H9 (cell line): ENCODE data around the gene CSNK1A1. TPM values are rescaled to one million over a fixed set of nuclear protein-coding genes. Genes with fewer than 3 reads are reported as not detected.

ENCODE experiments used
- DNase-seq: peaks from one replicate; pipeline ENCODE4 v3.0.0-alpha.2; 2017
- H2AFZ ChIP-seq: one replicate; pipeline ENCODE4 v1.6.1; 2013; ENCODE audit warnings: mild to moderate bottlenecking, low read length, control low read depth, moderate library complexity
- H2AK5ac ChIP-seq: 2 replicates; pipeline ENCODE4 v1.6.1; 2013; ENCODE audit warnings: low read length, control low read depth, mixed read lengths; ENCODE audit not compliant: insufficient read length
- H2BK120ac ChIP-seq: one replicate; pipeline ENCODE4 v1.6.1; 2013; ENCODE audit warnings: low read depth, mild to moderate bottlenecking, low read length, control low read depth, inconsistent platforms; ENCODE audit not compliant: poor library complexity, severe bottlenecking
- H2BK12ac ChIP-seq: 2 replicates; pipeline ENCODE4 v1.6.1; 2013; ENCODE audit warnings: low read length, control low read depth, mixed read lengths, low read depth; ENCODE audit not compliant: insufficient read length
- H2BK15ac ChIP-seq: 2 replicates; pipeline ENCODE4 v1.6.1; 2013; ENCODE audit warnings: low read depth, low read length, control low read depth
- H2BK20ac ChIP-seq: one replicate; pipeline ENCODE4 v1.6.1; 2013; ENCODE audit warnings: low read depth, mild to moderate bottlenecking, low read length, control low read depth, inconsistent platforms; ENCODE audit not compliant: poor library complexity, severe bottlenecking
- H2BK5ac ChIP-seq: 2 replicates; pipeline ENCODE4 v1.6.1; 2013; ENCODE audit warnings: low read length, control low read depth, mixed read lengths; ENCODE audit not compliant: insufficient read length
- H3K14ac ChIP-seq: 2 replicates; pipeline ENCODE4 v1.6.1; 2013; ENCODE audit warnings: low read length, control low read depth; ENCODE audit not compliant: insufficient read depth
- H3K18ac ChIP-seq: 2 replicates; pipeline ENCODE4 v1.6.1; 2013; ENCODE audit warnings: low read depth, mild to moderate bottlenecking, mixed read lengths, low read length, control low read depth; ENCODE audit not compliant: insufficient read length
- H3K23ac ChIP-seq: 2 replicates; pipeline ENCODE4 v1.6.1; 2013; ENCODE audit warnings: low read length, control low read depth, mixed read lengths, low read depth; ENCODE audit not compliant: insufficient read length
- H3K23me2 ChIP-seq: 2 replicates; pipeline ENCODE4 v1.6.1; 2013; ENCODE audit warnings: low read depth, mild to moderate bottlenecking, mixed read lengths, low read length, control low read depth; ENCODE audit not compliant: insufficient read length, poor library complexity, severe bottlenecking
- H3K27ac ChIP-seq: 2 replicates; pipeline ENCODE4 v1.5.1; 2013; ENCODE audit warnings: low read length, control low read depth, mixed read lengths, low read depth; ENCODE audit not compliant: insufficient read length
- H3K27me3 ChIP-seq: 2 replicates; pipeline ENCODE4 v1.6.1; 2013; ENCODE audit warnings: low read length, control low read depth, inconsistent platforms; ENCODE audit not compliant: insufficient read depth
- H3K4ac ChIP-seq: 2 replicates; pipeline ENCODE4 v1.6.1; 2013; ENCODE audit warnings: low read depth, mild to moderate bottlenecking, control low read depth, inconsistent platforms, low read length, moderate library complexity
- H3K4me1 ChIP-seq: 2 replicates; pipeline ENCODE4 v1.6.1; 2013; ENCODE audit warnings: low read length, control low read depth, inconsistent platforms; ENCODE audit not compliant: insufficient read depth
- H3K4me2 ChIP-seq: 2 replicates; pipeline ENCODE4 v1.6.1; 2013; ENCODE audit warnings: low read length, control low read depth, mixed read lengths; ENCODE audit not compliant: insufficient read length, insufficient read depth
- H3K56ac ChIP-seq: 2 replicates; pipeline ENCODE4 v1.6.1; 2013; ENCODE audit warnings: low read depth, mild to moderate bottlenecking, mixed read lengths, low read length, control low read depth; ENCODE audit not compliant: insufficient read length
- H3K79me1 ChIP-seq: 2 replicates; pipeline ENCODE4 v1.6.1; 2013; ENCODE audit warnings: low read depth, mild to moderate bottlenecking, moderate library complexity, low read length, control low read depth, inconsistent platforms; ENCODE audit not compliant: insufficient read depth, poor library complexity, severe bottlenecking
- H3K79me2 ChIP-seq: 2 replicates; pipeline ENCODE4 v1.6.1; 2013; ENCODE audit warnings: low read length, control low read depth, inconsistent platforms; ENCODE audit not compliant: insufficient read depth
- H3K9ac ChIP-seq: 2 replicates; pipeline ENCODE4 v1.6.1; 2013; ENCODE audit warnings: low read length, control low read depth, mixed read lengths; ENCODE audit not compliant: insufficient read length; ENCODE audit errors: extremely low read depth
- H3K9me3 ChIP-seq: one replicate; pipeline ENCODE4 v1.6.1; 2013; ENCODE audit warnings: low read depth, low read length, inconsistent platforms; ENCODE audit not compliant: control insufficient read depth
- H3T11ph ChIP-seq: one replicate; pipeline ENCODE4 v1.6.1; 2013; ENCODE audit warnings: mild to moderate bottlenecking, low read length, control low read depth, inconsistent platforms
- H4K20me1 ChIP-seq: one replicate; pipeline ENCODE4 v1.6.1; 2013; ENCODE audit not compliant: control insufficient read depth, insufficient read length, insufficient read depth
- H4K5ac ChIP-seq: 2 replicates; pipeline ENCODE4 v1.6.1; 2013; ENCODE audit warnings: low read depth, mild to moderate bottlenecking, mixed read lengths, low read length, control low read depth; ENCODE audit not compliant: insufficient read length
- H4K8ac ChIP-seq: replicated peaks from 2 replicates; pipeline ENCODE4 v1.6.1; 2013; ENCODE audit warnings: low read length, control low read depth, mixed read lengths, low read depth; ENCODE audit not compliant: insufficient read length
- H4K91ac ChIP-seq: 2 replicates; pipeline ENCODE4 v1.6.1; 2013; ENCODE audit warnings: low read depth, mild to moderate bottlenecking, moderate library complexity, mixed read lengths, low read length, control low read depth; ENCODE audit not compliant: insufficient read length
- H3K27ac Mint-ChIP-seq, 3 experiments: 2 replicates in 2 of 3; 3 replicates in 1 of 3; pipeline ENCODE4 v1.8.0; 2020 to 2021; ENCODE audit warnings: mixed read lengths in 3 of 3, mild to moderate bottlenecking in 1 of 3, moderate library complexity in 1 of 3
- H3K27me3 Mint-ChIP-seq: 2 replicates; pipeline ENCODE4 v1.8.0; 2021; ENCODE audit warnings: low read depth, mild to moderate bottlenecking, moderate library complexity, mixed read lengths
- H3K36me3 Mint-ChIP-seq, 3 experiments: 2 replicates in 2 of 3; 3 replicates in 1 of 3; pipeline ENCODE4 v1.8.0; 2020 to 2021; ENCODE audit warnings: low read depth in 3 of 3, mixed read lengths in 3 of 3; ENCODE audit not compliant: insufficient read depth in 1 of 3
- H3K4me1 Mint-ChIP-seq, 2 experiments: 2 replicates each; pipeline ENCODE4 v1.8.0; 2020; ENCODE audit warnings: mixed read lengths in 2 of 2
- H3K4me3 Mint-ChIP-seq, 2 experiments: 2 replicates in 1 of 2; 3 replicates in 1 of 2; pipeline ENCODE4 v1.8.0; 2020 to 2021; ENCODE audit warnings: mild to moderate bottlenecking in 2 of 2, mixed read lengths in 2 of 2, moderate library complexity in 1 of 2
- H3K9me3 Mint-ChIP-seq, 2 experiments: 2 replicates in 1 of 2; 3 replicates in 1 of 2; pipeline ENCODE4 v1.8.0; 2020; ENCODE audit warnings: mild to moderate bottlenecking in 2 of 2, mixed read lengths in 2 of 2, moderate library complexity in 1 of 2
- WGBS: extraction: QIAGEN DNeasy Blood & Tissue Kit; methylation state at CpG from one replicate; pipeline ENCODE4 v1.1.7; 2013; ENCODE audit warnings: missing lambda C conversion rate, low lambda C conversion rate, mixed read lengths; ENCODE audit not compliant: insufficient read length; ENCODE audit errors: extremely low coverage; 5-methylcytosine and 5-hydroxymethylcytosine counted together
- total RNA-seq: library from RNA; stranded (reverse); gene quantifications from 2 replicates; pipeline ENCODE4 v1.2.1, GENCODE V29; 2021
- TF ChIP-seq, protein P1 (sequence below): fragments of 200-600 bp; sonication (generic); conservative IDR thresholded peaks from 3 replicates; pipeline ENCODE4 v1.8.0; 2021; ENCODE audit warnings: antibody characterized with exemption, mild to moderate bottlenecking

CSNK1A1 gene
- total RNA-seq, 1 experiment from 2014 or later = 310 TPM

DNA sequence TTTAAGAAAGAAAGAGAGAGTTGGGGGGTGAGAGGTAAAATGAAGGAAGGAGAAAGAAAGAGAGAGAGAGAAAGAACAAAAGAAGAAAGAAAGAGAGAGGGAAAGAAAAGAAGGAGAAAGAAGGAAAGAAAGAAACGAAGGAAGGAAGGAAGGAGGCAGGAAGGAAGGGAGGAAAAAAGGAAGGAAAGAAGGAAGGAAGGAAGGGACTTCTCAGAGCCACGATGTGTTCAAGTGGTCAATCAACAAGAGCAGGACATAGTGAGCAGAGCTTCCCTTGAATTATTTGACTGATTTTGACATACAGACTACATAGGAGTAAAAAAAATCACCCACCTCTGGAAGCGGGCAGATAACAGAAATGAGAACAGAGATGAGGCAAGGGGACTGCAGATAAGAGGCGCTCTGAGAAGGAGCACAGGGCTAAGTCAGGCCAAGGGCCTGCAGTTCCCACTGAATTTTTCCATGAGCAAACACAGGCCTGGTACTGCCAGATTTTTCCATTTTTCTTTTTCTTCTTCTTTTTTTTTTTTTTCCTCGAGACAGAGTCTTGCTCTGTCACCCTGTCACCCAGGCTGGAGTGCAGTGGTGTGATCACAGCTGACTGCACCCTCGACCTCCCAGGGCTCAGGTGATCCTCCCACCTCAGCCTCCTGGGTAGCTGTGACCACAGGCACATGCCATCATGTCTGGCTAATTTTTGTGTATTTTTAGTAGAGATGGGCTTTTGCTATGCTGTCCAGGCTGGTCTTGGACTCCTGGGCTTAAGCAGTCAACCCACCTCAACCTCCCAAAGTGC, 94.4 kb downstream of the CSNK1A1 start:
- Histone ChIP-seq H3K9me3 (no peaks in the 10 kb centered on the region), H3K4ac (no peak overlapping the region), H3K27ac (no peak overlapping the region), H3K23me2 (no peaks in the 10 kb centered on the region), H3K27me3 (no peaks in the 10 kb centered on the region), H2BK15ac (no peak overlapping the region), H4K5ac (no peak overlapping the region), H3K4me1 (no peaks in the 10 kb centered on the region; the same call in 1 of the 2 replicates), H2BK120ac (no peak overlapping the region), H3K18ac (no peak overlapping the region), H2BK20ac (no peak overlapping the region), H3K14ac (no peak overlapping the region), H3K79me2 (no peaks in the 10 kb centered on the region), H3T11ph (no peak overlapping the region), H2AFZ (no peak overlapping the region), H3K4me2 (no peak overlapping the region), H4K8ac (no peak overlapping the region), H3K23ac (no peak overlapping the region), H2AK5ac (no peak overlapping the region), H2BK5ac (no peak overlapping the region), H2BK12ac (no peak overlapping the region), H3K79me1 (no peaks in the 10 kb centered on the region), H4K20me1 (no peaks in the 10 kb centered on the region), H3K56ac (no peak overlapping the region), H3K9ac (no peak overlapping the region), H4K91ac (no peak overlapping the region)
- Mint-ChIP-seq H3K9me3 (no peaks in the 10 kb centered on the region), H3K4me3 (no peak overlapping the region), H3K4me1 (peaks cover 20 to 24% of the 10 kb centered on the region in 2 experiments), H3K36me3 (no peaks in the 10 kb centered on the region), H3K27me3 (no peaks in the 10 kb centered on the region), H3K27ac (no peak overlapping the region; a peak in 1 of 7 replicates)
- TF ChIP-seq, protein P1, sequence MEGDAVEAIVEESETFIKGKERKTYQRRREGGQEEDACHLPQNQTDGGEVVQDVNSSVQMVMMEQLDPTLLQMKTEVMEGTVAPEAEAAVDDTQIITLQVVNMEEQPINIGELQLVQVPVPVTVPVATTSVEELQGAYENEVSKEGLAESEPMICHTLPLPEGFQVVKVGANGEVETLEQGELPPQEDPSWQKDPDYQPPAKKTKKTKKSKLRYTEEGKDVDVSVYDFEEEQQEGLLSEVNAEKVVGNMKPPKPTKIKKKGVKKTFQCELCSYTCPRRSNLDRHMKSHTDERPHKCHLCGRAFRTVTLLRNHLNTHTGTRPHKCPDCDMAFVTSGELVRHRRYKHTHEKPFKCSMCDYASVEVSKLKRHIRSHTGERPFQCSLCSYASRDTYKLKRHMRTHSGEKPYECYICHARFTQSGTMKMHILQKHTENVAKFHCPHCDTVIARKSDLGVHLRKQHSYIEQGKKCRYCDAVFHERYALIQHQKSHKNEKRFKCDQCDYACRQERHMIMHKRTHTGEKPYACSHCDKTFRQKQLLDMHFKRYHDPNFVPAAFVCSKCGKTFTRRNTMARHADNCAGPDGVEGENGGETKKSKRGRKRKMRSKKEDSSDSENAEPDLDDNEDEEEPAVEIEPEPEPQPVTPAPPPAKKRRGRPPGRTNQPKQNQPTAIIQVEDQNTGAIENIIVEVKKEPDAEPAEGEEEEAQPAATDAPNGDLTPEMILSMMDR = no peak
- DNase-seq = no peak
- WGBS = no CpG with 5 or more reads among the region's 6 CpGs
